GM06990 (cell line): ENCODE measurements around the gene ADAMTS17.

Experiments used
- DNase-seq: peaks from one replicate; pipeline ENCODE4 v3.0.0-alpha.2; 2011; ENCODE audit not compliant: insufficient read length; ENCODE audit errors: extremely low read depth
- H3K27me3 ChIP-seq: replicated peaks from 2 replicates; pipeline ENCODE4 v1.6.0; 2011; ENCODE audit warnings: low read length; ENCODE audit not compliant: control insufficient read depth, insufficient read depth
- H3K36me3 ChIP-seq: 2 replicates; pipeline ENCODE4 v1.5.1; 2011; ENCODE audit warnings: low read length; ENCODE audit not compliant: control insufficient read depth, insufficient read depth
- H3K4me3 ChIP-seq: replicated peaks from 2 replicates; pipeline ENCODE4 v1.5.1; 2011; ENCODE audit warnings: low read depth, mild to moderate bottlenecking, control low read depth, low read length
- TF ChIP-seq, protein P1 (sequence below): IDR thresholded peaks from 2 replicates; pipeline ENCODE4 v1.5.1; 2011; ENCODE audit warnings: low read length, control low read depth, mild to moderate bottlenecking, inconsistent platforms; ENCODE audit not compliant: insufficient read depth, poor library complexity, severe bottlenecking

The ADAMTS17 gene

DNA sequence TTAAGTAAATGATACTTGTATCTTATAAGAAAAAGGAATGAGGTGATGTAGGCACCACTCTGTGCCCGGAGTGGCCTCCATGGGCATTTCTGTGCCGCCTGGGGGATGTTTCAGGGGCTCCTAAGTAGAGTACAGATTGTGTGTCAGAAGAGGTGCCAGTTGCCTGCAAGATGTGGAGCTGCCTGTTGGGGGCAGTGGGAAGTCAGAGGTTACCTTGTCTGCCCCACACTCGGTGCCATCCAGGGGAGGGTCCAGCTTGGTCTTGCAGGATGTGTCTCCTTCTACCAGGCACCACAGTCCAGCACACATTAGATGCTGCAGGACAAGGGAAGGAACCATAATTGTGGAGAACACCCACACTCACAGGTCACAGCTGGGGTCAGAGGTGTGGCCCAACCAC is 208.8 kb downstream of the ADAMTS17 start:
- TF ChIP-seq, protein P1, sequence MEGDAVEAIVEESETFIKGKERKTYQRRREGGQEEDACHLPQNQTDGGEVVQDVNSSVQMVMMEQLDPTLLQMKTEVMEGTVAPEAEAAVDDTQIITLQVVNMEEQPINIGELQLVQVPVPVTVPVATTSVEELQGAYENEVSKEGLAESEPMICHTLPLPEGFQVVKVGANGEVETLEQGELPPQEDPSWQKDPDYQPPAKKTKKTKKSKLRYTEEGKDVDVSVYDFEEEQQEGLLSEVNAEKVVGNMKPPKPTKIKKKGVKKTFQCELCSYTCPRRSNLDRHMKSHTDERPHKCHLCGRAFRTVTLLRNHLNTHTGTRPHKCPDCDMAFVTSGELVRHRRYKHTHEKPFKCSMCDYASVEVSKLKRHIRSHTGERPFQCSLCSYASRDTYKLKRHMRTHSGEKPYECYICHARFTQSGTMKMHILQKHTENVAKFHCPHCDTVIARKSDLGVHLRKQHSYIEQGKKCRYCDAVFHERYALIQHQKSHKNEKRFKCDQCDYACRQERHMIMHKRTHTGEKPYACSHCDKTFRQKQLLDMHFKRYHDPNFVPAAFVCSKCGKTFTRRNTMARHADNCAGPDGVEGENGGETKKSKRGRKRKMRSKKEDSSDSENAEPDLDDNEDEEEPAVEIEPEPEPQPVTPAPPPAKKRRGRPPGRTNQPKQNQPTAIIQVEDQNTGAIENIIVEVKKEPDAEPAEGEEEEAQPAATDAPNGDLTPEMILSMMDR: no peak
- peaks cover 2% of the 10 kb centered on the region for H3K27me3 ChIP-seq
- no peaks in the 10 kb centered on the region for H3K36me3 ChIP-seq
- DNase-seq: no peak
- no peak overlapping the region for H3K4me3 ChIP-seq

DNA sequence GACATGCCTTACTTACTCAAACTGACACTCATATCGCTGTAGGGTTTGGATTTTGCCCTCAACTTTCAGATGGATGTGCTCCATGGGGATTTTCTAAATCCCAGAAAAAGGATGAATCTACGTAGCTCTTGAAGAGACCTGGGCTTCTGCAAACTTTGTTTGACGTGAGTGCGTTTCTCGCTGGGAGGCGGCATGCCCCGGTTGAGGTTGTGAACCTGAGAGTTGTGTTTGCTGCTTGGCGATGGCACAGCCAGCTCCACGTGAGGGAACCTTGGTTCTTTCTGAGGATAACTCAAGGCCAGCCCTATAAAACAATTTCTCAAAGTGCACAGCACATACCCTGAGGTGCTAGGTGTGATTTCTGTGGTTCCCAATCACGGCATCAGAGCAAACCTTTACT is 209.5 kb downstream of the ADAMTS17 start:
- DNase-seq: no peak

DNA sequence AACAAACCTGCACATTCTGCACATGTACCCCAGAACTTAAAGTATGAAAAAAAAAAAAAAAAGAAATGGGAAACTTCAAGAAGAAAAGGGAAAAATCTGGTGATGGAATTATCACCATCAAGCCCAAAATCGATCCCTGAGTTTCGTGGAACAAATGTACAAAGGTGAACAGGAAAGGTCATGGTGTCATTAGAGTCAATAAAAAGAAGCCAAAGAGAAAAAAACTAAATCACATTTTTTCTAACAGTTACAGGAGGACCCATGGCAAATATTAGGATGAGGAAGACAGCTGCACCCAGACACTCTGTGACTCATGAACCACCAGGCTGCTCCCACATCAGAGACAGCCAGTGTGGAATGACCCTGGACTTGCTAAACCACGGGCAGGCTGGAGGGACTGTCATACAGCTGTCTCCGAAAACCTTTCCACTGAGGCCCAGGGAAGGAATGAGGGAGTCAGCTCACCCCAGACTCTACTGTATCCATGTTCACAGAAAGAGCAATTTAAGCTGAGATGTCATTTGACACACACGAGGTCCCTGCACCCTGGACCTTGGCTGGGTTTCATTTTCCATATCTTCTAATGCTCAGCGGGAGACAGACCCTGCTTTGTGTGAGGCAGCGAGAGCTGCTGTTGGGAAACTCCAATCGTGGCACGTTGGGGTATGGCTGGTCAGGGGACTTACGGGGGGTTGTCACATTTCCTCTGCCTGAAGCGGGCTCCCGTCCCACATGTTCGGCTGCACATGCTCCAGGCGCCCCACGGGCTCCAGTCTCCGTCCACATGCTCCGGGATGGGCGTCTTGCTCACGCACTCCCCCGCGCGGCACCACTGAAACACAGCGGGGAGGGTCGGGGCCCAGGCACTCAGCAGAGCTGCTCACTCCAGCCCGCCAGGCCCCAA is 210.2 kb downstream of the ADAMTS17 start:
- peak; percentile 31 for DNase-seq
- Histone ChIP-seq H3K27me3 (peaks cover 2% of the 10 kb centered on the region), H3K36me3 (no peaks in the 10 kb centered on the region), H3K4me3 (peak overlapping the region; percentile 37)
- TF ChIP-seq, protein P1: peak; percentile 53

More for the DNA sequence above, 209.5 kb downstream of the ADAMTS17 start:
- H3K27me3 ChIP-seq: peaks cover 2% of the 10 kb centered on the region
- no peaks in the 10 kb centered on the region for H3K36me3 ChIP-seq
- TF ChIP-seq, protein P1: no peak
- H3K4me3 ChIP-seq: no peak overlapping the region

DNA sequence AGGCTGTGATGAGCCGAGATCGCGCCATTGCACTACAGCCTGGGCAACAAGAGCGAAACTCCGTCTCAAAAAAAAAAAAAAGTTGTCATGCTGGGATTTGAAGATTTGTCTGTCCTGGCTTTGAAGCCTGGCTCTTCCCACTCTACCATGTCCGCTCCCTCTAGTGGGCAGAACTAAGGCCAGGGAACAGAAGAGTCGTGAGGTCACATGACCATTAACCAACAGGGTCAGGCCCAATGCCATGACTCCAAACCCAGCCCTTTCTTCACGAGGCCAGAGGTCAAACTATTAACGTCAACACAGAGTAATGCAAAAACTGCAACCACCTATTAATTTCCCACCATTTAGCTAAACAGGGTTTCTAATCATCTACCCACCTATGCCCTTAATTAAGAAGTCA is 212.1 kb downstream of the ADAMTS17 start:
- TF ChIP-seq, protein P1: no peak
- Histone ChIP-seq H3K27me3 (peaks cover 2% of the 10 kb centered on the region), H3K4me3 (no peak overlapping the region), H3K36me3 (no peaks in the 10 kb centered on the region)
- DNase-seq: no peak

DNA sequence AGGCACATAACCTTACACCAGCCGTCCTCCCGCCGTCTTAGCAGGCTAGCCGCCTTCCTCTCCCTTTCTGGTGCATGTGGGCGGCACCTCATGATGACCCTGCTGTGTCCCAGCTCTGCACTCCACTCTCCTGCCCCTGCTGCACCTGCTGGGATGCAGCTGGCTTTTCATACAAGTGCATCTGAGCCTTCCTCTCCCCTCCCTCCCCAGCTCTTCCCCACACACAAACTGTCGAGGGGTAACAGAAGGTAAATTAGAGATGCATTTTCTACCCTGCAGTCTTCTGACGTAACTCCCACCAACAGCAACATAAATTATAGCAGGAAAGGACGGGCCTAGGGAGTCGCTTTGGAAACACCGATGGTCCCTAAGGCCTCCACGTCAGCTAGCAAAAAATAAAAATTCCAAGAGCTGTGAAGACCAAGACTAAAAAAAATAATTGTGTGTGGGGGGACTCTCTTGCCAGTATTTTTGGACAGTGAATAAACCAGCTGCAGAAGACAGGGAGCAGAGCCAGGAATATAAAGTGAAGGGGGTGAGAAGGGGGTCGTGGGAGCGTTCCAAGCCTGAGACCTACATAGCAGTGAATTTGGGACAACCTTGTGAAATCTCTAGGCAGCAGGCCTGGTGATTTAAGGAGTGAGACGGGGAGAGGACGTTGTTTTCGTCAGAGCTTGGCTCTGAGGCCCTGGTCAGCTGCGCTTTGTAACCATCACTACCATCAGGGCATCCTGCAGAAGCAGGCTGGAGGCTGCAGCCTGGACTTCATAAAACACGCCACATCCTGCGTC is 216.2 kb downstream of the ADAMTS17 start:
- Histone ChIP-seq H3K4me3 (no peak overlapping the region), H3K36me3 (no peaks in the 10 kb centered on the region), H3K27me3 (no peaks in the 10 kb centered on the region)
- DNase-seq: no peak
- TF ChIP-seq, protein P1: no peak
